GM20000 (cell line): ENCODE data around the gene TMEM174.

Experiments
- DNase-seq: peaks from one replicate; pipeline ENCODE4 v3.0.0; 2012; ENCODE audit warnings: low spot score
- CTCF ChIP-seq: IDR thresholded peaks from 2 replicates; pipeline ENCODE4 v1.5.1; 2012; ENCODE audit warnings: mild to moderate bottlenecking, control low read depth; ENCODE audit errors: extremely low read depth, missing control alignments

The TMEM174 gene

GRCh38 chr5:73142035-73142434 lies 31.0 kb upstream of the TMEM174 start:
- DNase-seq = no peak
- TF ChIP-seq CTCF = no peak

- no peak for TF ChIP-seq CTCF
- DNase-seq = no peak
These were observed 29.3 kb upstream of the TMEM174 start for GRCh38 chr5:73143716-73144115.

GRCh38 chr5:73149540-73149939 lies 23.5 kb upstream of the TMEM174 start:
- DNase-seq = no peak
- no peak for TF ChIP-seq CTCF

- no peak for DNase-seq
- TF ChIP-seq CTCF = no peak
These were observed 22.1 kb upstream of the TMEM174 start for GRCh38 chr5:73150876-73151275.

GRCh38 chr5:73151766-73152410 lies 21.1 kb upstream of the TMEM174 start:
- DNase-seq = no peak
- no peak for TF ChIP-seq CTCF

GRCh38 chr5:73152411-73153388 lies 20.3 kb upstream of the TMEM174 start:
- DNase-seq = no peak
- TF ChIP-seq CTCF = no peak

GRCh38 chr5:73153513-73153912 lies 19.5 kb upstream of the TMEM174 start:
- no peak for TF ChIP-seq CTCF
- DNase-seq = no peak
